ENCODE measurements around the gene FJX1. TPM values are rescaled to one million over a fixed set of nuclear protein-coding genes. Genes with fewer than 3 reads are reported as not detected.
A peak's percentile ranks its signal among the peaks of the same experiment; 100 is the strongest.

The FJX1 gene, protein sequence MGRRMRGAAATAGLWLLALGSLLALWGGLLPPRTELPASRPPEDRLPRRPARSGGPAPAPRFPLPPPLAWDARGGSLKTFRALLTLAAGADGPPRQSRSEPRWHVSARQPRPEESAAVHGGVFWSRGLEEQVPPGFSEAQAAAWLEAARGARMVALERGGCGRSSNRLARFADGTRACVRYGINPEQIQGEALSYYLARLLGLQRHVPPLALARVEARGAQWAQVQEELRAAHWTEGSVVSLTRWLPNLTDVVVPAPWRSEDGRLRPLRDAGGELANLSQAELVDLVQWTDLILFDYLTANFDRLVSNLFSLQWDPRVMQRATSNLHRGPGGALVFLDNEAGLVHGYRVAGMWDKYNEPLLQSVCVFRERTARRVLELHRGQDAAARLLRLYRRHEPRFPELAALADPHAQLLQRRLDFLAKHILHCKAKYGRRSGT
- 6.3 TPM for total RNA-seq

DNA sequence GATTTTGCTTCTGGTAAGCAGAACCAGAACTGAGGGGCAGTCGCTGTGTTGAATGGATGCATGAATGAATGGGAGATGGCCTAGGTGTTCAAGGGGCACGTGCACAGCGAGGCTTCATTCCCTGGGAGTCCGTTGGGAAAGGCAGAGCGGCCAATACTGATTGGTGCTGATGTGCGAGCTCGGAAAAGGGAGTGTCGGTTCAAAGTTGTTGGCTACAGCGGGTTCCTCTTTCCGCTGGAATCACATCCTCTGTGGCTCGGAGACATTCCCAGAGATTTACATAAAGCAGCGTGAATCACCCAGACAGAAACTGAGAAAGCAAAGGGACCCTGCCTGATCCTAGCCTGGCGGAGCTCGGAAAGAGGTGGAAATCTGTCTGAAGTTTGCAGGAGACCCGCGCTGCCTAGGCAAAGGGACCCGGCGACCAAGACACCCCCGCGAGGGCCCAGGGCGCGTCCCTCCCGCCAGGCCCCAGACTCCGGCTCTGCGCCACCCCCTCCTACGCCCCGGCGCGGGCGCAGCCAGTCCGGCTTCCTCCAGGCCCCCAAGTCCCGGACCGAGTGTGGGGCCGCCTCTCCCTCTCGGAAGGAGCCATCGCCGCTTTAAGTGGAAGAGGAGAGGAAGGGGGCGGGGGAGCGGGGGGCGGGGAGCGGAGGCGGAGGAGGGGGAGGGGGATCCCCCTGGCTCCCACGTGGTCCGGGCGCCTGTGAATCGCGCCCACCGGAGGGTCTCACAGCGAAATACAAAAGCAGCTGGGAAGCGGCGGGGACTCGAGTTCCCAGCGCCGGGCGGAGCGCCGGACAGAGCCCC lies at the start of gene FJX1:
TSS of gene FJX1 (plus strand) at position 774 of the 810 bp plus-strand sequence. CDS start 177 bp downstream, outside the sequence.
- peak within 1 kb of the TSS in 2 of 3 donors; percentile 48 to 68 for H3K9ac ChIP-seq (ENCODE audit: low read depth in 1 of 3, low read length in 3 of 3)
- no peaks in the 10 kb centered on the region for H3K36me3 ChIP-seq (ENCODE audit: control insufficient read depth in 3 of 3, insufficient read depth in 3 of 3, low read length in 3 of 3)
- H3K4me1 ChIP-seq (ENCODE audit: control insufficient read depth in 3 of 3, insufficient read depth in 3 of 3, low read length in 3 of 3): peaks cover 20 to 24% (median 21%) of the 10 kb centered on the region in 3 donors
- peaks cover 0 to 14% (median 8%) of the 10 kb centered on the region in 3 donors for H3K27me3 ChIP-seq (ENCODE audit: control insufficient read depth in 3 of 3, insufficient read depth in 3 of 3, low read length in 3 of 3)
- H3K9me3 ChIP-seq (ENCODE audit: control insufficient read depth in 3 of 3, low read length in 3 of 3): no peaks in the 10 kb centered on the region
- peak within 1 kb of the TSS; percentile 66 for H3K27ac ChIP-seq (ENCODE audit: low read depth, low read length)
- H3K4me3 ChIP-seq (ENCODE audit: low read length in 3 of 3): peak within 1 kb of the TSS; percentile 62 to 74 (median 73)

DNA sequence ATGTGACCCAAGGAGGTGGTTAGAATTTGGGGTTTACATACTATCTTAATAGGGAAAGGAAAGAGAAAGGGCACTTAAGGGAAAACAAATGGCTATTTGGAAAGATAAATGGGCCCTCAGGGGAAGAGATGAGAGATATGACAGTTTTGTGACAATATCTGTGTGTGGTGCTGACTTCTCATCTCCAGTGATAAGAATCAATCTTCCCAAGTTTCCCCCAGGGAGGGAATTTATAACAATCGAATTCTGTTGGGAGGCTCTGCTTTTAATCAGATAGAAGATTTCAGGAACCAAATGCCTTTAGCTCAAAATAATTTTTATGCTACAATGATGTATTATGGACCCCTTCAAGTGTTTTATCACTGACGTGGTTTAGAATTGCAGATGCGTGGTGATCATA lies 46.6 kb upstream of the FJX1 start:
- H3K4me1 ChIP-seq (ENCODE audit: control insufficient read depth in 3 of 3, insufficient read depth in 3 of 3, low read length in 3 of 3): no peaks in the 10 kb centered on the region
- no peaks in the 10 kb centered on the region for H3K36me3 ChIP-seq (ENCODE audit: control insufficient read depth in 3 of 3, insufficient read depth in 3 of 3, low read length in 3 of 3)
- no peak overlapping the region for H3K27ac ChIP-seq (ENCODE audit: low read depth, low read length)
- no peak overlapping the region for H3K9ac ChIP-seq (ENCODE audit: low read depth in 1 of 3, low read length in 3 of 3)
- no peaks in the 10 kb centered on the region for H3K27me3 ChIP-seq (ENCODE audit: control insufficient read depth in 3 of 3, insufficient read depth in 3 of 3, low read length in 3 of 3)
- H3K9me3 ChIP-seq (ENCODE audit: control insufficient read depth in 3 of 3, low read length in 3 of 3): no peaks in the 10 kb centered on the region
- H3K4me3 ChIP-seq (ENCODE audit: low read length in 3 of 3): no peak overlapping the region

DNA sequence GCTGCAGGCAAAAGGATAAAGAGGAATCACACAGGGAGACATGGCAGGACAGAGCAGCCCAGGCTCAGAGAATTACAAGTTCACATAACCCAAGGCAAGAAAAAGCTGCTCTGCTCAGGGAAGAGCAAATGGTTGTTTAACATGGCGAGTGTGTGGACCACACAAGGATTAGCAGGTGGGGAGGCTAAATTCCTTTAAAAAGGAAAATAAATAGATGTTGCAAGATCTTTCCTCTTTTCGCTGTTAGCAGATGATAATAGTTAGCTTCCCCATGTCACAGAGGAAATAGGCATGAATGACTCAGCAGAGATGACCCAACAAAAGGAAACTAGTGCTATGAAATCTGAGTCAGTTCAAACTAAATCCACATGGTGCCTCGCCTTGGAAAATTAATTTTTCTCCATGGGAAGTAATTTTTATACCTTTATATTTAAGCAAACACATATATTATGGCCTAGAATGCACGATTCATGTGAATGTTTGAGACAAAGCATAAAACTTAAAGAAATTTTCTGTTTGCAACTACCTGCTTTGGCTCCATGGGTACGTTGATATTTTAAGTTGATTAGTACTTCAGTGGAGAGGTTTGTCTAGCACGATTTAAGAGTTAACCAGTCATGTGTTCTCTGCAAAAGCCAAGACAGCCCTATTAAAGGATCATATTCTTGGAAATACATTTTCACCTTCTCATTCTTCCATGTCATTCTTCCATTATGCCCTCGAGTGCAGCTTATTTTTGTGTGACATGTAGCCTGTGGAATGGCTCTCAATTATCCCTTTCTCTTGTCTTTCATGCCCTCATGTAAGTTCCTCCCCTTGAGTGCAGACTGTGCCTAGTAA lies 38.5 kb upstream of the FJX1 start:
- H3K36me3 ChIP-seq (ENCODE audit: control insufficient read depth in 3 of 3, insufficient read depth in 3 of 3, low read length in 3 of 3): no peaks in the 10 kb centered on the region
- no peak overlapping the region for H3K9ac ChIP-seq (ENCODE audit: low read depth in 1 of 3, low read length in 3 of 3)
- no peaks in the 10 kb centered on the region for H3K9me3 ChIP-seq (ENCODE audit: control insufficient read depth in 3 of 3, low read length in 3 of 3)
- no peak overlapping the region for H3K4me3 ChIP-seq (ENCODE audit: low read length in 3 of 3)
- H3K27ac ChIP-seq (ENCODE audit: low read depth, low read length): no peak overlapping the region
- no peaks in the 10 kb centered on the region for H3K27me3 ChIP-seq (ENCODE audit: control insufficient read depth in 3 of 3, insufficient read depth in 3 of 3, low read length in 3 of 3)
- H3K4me1 ChIP-seq (ENCODE audit: control insufficient read depth in 3 of 3, insufficient read depth in 3 of 3, low read length in 3 of 3): no peaks in the 10 kb centered on the region

DNA sequence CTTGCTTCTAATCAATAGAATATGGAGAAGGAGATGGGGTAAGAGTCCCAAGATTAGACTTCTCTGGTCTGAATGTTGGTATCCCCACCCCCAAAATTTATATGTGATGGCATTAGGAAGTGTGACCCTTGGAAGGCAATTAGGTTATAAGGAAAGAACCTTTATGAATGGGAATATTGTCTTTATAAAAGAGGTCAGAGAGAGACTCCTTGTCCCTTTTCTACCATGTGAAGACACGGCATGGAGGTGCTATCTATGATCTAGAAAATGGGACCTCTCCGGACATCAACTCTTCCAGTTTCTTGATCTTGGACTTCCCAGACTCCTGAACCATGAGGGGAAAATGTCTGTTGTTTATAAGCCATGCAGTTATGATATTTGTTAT lies 37.9 kb upstream of the FJX1 start:
- H3K4me3 ChIP-seq (ENCODE audit: low read length in 3 of 3): no peak overlapping the region
- no peaks in the 10 kb centered on the region for H3K27me3 ChIP-seq (ENCODE audit: control insufficient read depth in 3 of 3, insufficient read depth in 3 of 3, low read length in 3 of 3)
- H3K9me3 ChIP-seq (ENCODE audit: control insufficient read depth in 3 of 3, low read length in 3 of 3): no peaks in the 10 kb centered on the region
- no peaks in the 10 kb centered on the region for H3K4me1 ChIP-seq (ENCODE audit: control insufficient read depth in 3 of 3, insufficient read depth in 3 of 3, low read length in 3 of 3)
- H3K36me3 ChIP-seq (ENCODE audit: control insufficient read depth in 3 of 3, insufficient read depth in 3 of 3, low read length in 3 of 3): no peaks in the 10 kb centered on the region
- H3K9ac ChIP-seq (ENCODE audit: low read depth in 1 of 3, low read length in 3 of 3): no peak overlapping the region
- H3K27ac ChIP-seq (ENCODE audit: low read depth, low read length): no peak overlapping the region

DNA sequence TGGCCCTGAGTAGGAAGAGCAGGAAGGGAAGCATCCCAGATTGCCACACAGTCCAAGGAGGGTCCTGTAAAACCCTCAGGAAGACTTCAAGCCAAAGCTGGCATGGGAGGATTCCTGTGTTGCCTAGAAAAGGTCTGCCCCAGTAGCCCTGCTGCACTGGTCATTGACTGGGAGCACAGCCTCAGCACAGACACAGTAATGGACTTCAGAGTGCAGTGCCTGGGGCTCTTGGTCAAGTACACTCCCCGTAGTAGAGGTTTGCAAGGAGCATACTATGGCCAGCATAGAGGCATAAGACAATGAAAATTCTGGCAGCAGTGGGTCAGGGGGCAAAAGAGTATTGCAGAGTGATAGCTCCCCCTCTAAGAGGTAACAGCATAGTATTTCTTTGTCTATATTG lies 36.2 kb upstream of the FJX1 start:
- Histone ChIP-seq H3K4me1 (ENCODE audit: control insufficient read depth in 3 of 3, insufficient read depth in 3 of 3, low read length in 3 of 3) (no peaks in the 10 kb centered on the region), H3K27ac (ENCODE audit: low read depth, low read length) (no peak overlapping the region), H3K9ac (ENCODE audit: low read depth in 1 of 3, low read length in 3 of 3) (no peak overlapping the region), H3K27me3 (ENCODE audit: control insufficient read depth in 3 of 3, insufficient read depth in 3 of 3, low read length in 3 of 3) (peaks cover 0 to 2% (median 0%) of the 10 kb centered on the region in 3 donors), H3K4me3 (ENCODE audit: low read length in 3 of 3) (no peak overlapping the region), H3K36me3 (ENCODE audit: control insufficient read depth in 3 of 3, insufficient read depth in 3 of 3, low read length in 3 of 3) (no peaks in the 10 kb centered on the region), H3K9me3 (ENCODE audit: control insufficient read depth in 3 of 3, low read length in 3 of 3) (no peaks in the 10 kb centered on the region)

DNA sequence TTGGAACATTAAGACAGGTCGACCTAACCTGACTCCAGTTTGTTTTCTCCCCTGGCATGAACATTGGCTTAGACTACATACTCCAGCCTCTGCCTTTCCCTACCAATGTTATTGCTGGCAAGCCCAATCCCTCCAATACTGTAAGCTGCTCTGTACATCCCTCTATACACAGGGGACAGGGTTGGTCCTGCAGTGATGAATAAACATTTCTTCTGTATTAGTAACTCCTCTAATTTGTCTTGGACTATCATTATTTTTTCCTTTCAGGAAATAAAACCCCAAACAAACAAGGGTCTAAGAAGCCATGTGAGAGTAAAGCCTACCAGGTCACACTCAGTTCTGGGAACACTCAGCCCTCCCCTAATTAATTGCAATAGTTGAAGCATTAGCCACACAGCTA lies 35.1 kb upstream of the FJX1 start:
- Histone ChIP-seq H3K27ac (ENCODE audit: low read depth, low read length) (no peak overlapping the region), H3K9me3 (ENCODE audit: control insufficient read depth in 3 of 3, low read length in 3 of 3) (no peaks in the 10 kb centered on the region), H3K36me3 (ENCODE audit: control insufficient read depth in 3 of 3, insufficient read depth in 3 of 3, low read length in 3 of 3) (no peaks in the 10 kb centered on the region), H3K4me3 (ENCODE audit: low read length in 3 of 3) (no peak overlapping the region), H3K9ac (ENCODE audit: low read depth in 1 of 3, low read length in 3 of 3) (no peak overlapping the region), H3K4me1 (ENCODE audit: control insufficient read depth in 3 of 3, insufficient read depth in 3 of 3, low read length in 3 of 3) (no peaks in the 10 kb centered on the region), H3K27me3 (ENCODE audit: control insufficient read depth in 3 of 3, insufficient read depth in 3 of 3, low read length in 3 of 3) (peaks cover 0 to 2% (median 0%) of the 10 kb centered on the region in 3 donors)

DNA sequence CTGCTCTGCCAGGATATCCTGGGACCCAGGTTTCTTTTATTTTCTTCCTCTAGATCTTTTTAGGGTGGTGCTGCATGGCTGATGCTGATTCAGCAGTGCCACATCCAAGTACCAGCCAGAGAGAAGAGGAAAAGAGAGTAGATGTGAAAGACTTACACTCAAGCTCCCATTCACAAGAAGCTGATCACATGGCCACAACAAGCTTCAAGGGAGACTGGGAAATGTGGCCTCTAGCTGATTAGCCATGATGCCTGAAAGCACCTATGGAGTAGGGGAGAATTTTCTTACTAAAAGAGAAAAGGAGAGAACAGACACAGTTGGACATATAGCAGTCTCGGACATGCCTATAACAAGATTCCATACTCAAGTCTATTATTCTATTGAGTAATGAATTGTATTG lies 34.4 kb upstream of the FJX1 start:
- Histone ChIP-seq H3K27me3 (ENCODE audit: control insufficient read depth in 3 of 3, insufficient read depth in 3 of 3, low read length in 3 of 3) (peaks cover 0 to 2% (median 0%) of the 10 kb centered on the region in 3 donors), H3K27ac (ENCODE audit: low read depth, low read length) (no peak overlapping the region), H3K9ac (ENCODE audit: low read depth in 1 of 3, low read length in 3 of 3) (no peak overlapping the region), H3K4me1 (ENCODE audit: control insufficient read depth in 3 of 3, insufficient read depth in 3 of 3, low read length in 3 of 3) (no peaks in the 10 kb centered on the region), H3K9me3 (ENCODE audit: control insufficient read depth in 3 of 3, low read length in 3 of 3) (no peaks in the 10 kb centered on the region), H3K4me3 (ENCODE audit: low read length in 3 of 3) (no peak overlapping the region), H3K36me3 (ENCODE audit: control insufficient read depth in 3 of 3, insufficient read depth in 3 of 3, low read length in 3 of 3) (no peaks in the 10 kb centered on the region)

DNA sequence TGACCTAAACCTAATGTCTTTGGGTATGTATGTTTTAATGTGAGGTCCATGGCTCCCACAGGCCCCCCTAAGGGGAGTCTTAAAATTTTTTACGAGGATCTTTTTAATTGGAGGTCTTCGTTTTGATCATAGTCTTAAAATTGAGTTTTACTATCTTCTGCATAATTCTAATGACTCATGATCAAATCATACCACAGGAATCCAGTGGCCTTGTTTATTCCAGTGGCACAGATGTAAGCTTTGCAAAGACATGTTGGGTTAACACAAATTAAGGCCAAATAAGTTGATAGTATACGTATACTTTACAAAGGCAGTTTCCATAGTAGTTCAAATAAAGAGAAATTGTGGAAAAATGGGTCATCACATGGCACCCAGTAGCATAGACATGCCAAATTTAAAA lies 33.9 kb upstream of the FJX1 start:
- Histone ChIP-seq H3K4me1 (ENCODE audit: control insufficient read depth in 3 of 3, insufficient read depth in 3 of 3, low read length in 3 of 3) (no peaks in the 10 kb centered on the region), H3K4me3 (ENCODE audit: low read length in 3 of 3) (no peak overlapping the region), H3K9ac (ENCODE audit: low read depth in 1 of 3, low read length in 3 of 3) (no peak overlapping the region), H3K36me3 (ENCODE audit: control insufficient read depth in 3 of 3, insufficient read depth in 3 of 3, low read length in 3 of 3) (no peaks in the 10 kb centered on the region), H3K27me3 (ENCODE audit: control insufficient read depth in 3 of 3, insufficient read depth in 3 of 3, low read length in 3 of 3) (peaks cover 0 to 4% (median 0%) of the 10 kb centered on the region in 3 donors), H3K9me3 (ENCODE audit: control insufficient read depth in 3 of 3, low read length in 3 of 3) (no peaks in the 10 kb centered on the region), H3K27ac (ENCODE audit: low read depth, low read length) (no peak overlapping the region)

DNA sequence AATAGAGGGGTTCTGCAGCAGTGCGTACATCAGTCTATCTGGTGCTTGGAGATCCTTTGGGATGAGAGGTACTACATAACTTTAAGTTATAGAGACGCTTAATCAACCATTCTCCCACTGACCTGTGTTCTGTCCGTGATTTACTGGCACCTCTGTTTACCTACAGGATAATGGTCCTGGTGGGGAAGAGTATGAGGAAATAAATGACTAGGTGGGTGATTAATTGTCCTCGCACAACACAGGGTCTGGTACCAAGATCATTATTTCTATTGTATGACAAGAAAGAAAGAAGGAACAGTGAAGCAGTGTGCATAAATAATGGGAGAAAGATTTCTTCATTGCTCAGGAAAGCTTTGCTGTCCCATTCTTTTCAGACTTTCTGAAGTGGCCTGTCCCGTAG lies 32.8 kb upstream of the FJX1 start:
- H3K9ac ChIP-seq (ENCODE audit: low read depth in 1 of 3, low read length in 3 of 3): no peak overlapping the region
- H3K36me3 ChIP-seq (ENCODE audit: control insufficient read depth in 3 of 3, insufficient read depth in 3 of 3, low read length in 3 of 3): no peaks in the 10 kb centered on the region
- H3K27ac ChIP-seq (ENCODE audit: low read depth, low read length): no peak overlapping the region
- no peaks in the 10 kb centered on the region for H3K4me1 ChIP-seq (ENCODE audit: control insufficient read depth in 3 of 3, insufficient read depth in 3 of 3, low read length in 3 of 3)
- H3K4me3 ChIP-seq (ENCODE audit: low read length in 3 of 3): no peak overlapping the region
- no peaks in the 10 kb centered on the region for H3K9me3 ChIP-seq (ENCODE audit: control insufficient read depth in 3 of 3, low read length in 3 of 3)
- peaks cover 0 to 5% (median 0%) of the 10 kb centered on the region in 3 donors for H3K27me3 ChIP-seq (ENCODE audit: control insufficient read depth in 3 of 3, insufficient read depth in 3 of 3, low read length in 3 of 3)

Data from skeletal muscle tissue (tissue), 4 donors.